ENCODE data around the gene MDFI. TPM values are rescaled to one million over a fixed set of nuclear protein-coding genes. Genes with fewer than 3 reads are reported as not detected.

The MDFI gene
- total RNA-seq, 4 donors from 2014 or later: 0.83 to 4.6 (median 3.5) TPM

DNA sequence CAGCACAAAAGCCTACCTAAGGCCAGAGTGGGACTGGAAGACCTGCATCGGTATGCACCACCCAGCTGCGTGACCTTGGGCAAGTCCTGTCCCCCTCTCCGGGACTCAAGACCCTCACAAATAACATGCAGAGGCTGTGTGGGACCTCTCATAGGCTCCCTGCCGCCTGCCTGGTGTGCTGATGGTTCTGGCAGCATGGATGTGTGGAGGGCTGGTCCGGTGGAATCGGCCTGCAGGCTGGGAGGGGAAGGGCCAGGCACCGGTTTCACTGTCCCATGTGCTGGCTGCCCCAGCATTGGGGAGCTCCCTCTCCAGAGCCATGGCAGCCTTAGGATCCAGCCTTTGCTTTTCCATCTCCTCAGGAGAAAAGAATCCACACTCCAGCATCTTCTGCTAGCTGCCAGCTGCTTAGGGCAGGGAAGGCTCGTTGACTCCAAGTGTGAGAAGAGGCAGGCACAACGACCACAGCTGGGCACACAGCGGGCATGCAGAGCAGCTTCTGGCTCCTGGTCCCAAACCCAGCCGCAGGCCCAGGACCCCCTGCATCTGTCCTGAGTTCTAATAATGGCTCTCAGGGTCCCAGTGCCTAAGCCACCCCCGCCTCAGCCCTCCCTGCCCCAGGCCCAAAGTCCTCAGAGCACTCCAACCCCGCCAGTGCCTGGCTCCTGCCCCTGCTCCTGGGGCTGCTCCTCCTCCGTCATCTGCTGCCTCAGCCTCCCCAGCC is 64.7 kb downstream of the MDFI start:
- Histone ChIP-seq H3K27ac (replicated peaks in 1 of 4) (no peak overlapping the region), H3K4me1 (peaks cover 63 to 81% (median 73%) of the 10 kb centered on the region in 4 donors), H3K36me3 (peaks cover 0 to 9% (median 6%) of the 10 kb centered on the region in 4 donors), H3K9me3 (no peaks in the 10 kb centered on the region), H3K27me3 (no peaks in the 10 kb centered on the region), H3K4me3 (no peak overlapping the region)
- TF ChIP-seq, protein P1, sequence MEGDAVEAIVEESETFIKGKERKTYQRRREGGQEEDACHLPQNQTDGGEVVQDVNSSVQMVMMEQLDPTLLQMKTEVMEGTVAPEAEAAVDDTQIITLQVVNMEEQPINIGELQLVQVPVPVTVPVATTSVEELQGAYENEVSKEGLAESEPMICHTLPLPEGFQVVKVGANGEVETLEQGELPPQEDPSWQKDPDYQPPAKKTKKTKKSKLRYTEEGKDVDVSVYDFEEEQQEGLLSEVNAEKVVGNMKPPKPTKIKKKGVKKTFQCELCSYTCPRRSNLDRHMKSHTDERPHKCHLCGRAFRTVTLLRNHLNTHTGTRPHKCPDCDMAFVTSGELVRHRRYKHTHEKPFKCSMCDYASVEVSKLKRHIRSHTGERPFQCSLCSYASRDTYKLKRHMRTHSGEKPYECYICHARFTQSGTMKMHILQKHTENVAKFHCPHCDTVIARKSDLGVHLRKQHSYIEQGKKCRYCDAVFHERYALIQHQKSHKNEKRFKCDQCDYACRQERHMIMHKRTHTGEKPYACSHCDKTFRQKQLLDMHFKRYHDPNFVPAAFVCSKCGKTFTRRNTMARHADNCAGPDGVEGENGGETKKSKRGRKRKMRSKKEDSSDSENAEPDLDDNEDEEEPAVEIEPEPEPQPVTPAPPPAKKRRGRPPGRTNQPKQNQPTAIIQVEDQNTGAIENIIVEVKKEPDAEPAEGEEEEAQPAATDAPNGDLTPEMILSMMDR (IDR thresholded peaks at IDR 0.05): no peak
- no peak for TF ChIP-seq POLR2AphosphoS5 (IDR thresholded peaks at IDR 0.05)
- TF ChIP-seq POLR2A (IDR thresholded peaks at IDR 0.05; ENCODE audit: low read depth): no peak
- TF ChIP-seq EP300 (IDR thresholded peaks at IDR 0.05): no peak
- 96% methylated on average over 11 of the region's 14 CpGs for WGBS
- no peak for DNase-seq (ENCODE audit: extremely low spot score)
- intact Hi-C loops (cut with DNase I): loop anchor here (10.0 kb wide), 1 partner anchor 72 kb away; the partner anchor contains the start of gene FRS3

Small RNA genes within 50 kb of the gene (small RNA-seq; reads per million reads assigned to genes)
- gene MIR4641: 0 reads per million in 3 donors

Other genes with a start within 250 kb of the MDFI start
- gene FOXP4, start 92.1 kb upstream of the MDFI start, total RNA-seq: 10 to 100 TPM; 10.8 to 30.7 (median 17.7) TPM
- 10 to 100 TPM; 24.2 to 46.7 (median 33.1) TPM for gene TFEB, start 97.1 kb downstream of the MDFI start, total RNA-seq
- 1 to 10 TPM in 1 of 4 donors, under 1 TPM in 2, not detected in 1; 0.83 to 1.1 (median 0.92) TPM for gene PGC, start 108.9 kb downstream of the MDFI start, total RNA-seq
- gene FRS3, start 141.4 kb downstream of the MDFI start, total RNA-seq: 1 to 10 TPM; 5.0 to 9.9 (median 6.7) TPM
- 1 to 10 TPM; 2.1 to 5.8 (median 4.1) TPM for gene PRICKLE4, start 142.3 kb downstream of the MDFI start, total RNA-seq
- 100 to 1,000 TPM in 2 of 4 donors, 10 to 100 TPM in 2; 52.1 to 117 (median 86.9) TPM for gene TOMM6, start 149.2 kb downstream of the MDFI start, total RNA-seq

Measured in esophagus muscularis mucosa (tissue), 4 donors.